GM12892 (cell line): ENCODE data around the gene DNAH2.
"Not testable (repeated sequence)": the region's sequence is repeated elsewhere in the genome, so short reads cannot be mapped to it uniquely, and the experiment has no call there.

Experiments
- DNase-seq: peaks from one replicate; pipeline ENCODE4 v3.0.0; 2011; ENCODE audit not compliant: insufficient read length
- FAIRE-seq: peaks from 2 replicates; lab custom pipeline; 2011; peaks lifted over from hg19 to GRCh38; lab: Jason Lieb, UNC
- POLR2A ChIP-seq: IDR thresholded peaks from 2 replicates; pipeline ENCODE4 v1.6.1; 2011; ENCODE audit warnings: low read depth, low read length, control low read depth
- POLR2AphosphoS5 ChIP-seq: IDR thresholded peaks from 2 replicates; pipeline ENCODE4 v1.6.1; 2011; ENCODE audit warnings: low read depth, low read length, control low read depth
- TAF1 ChIP-seq: IDR thresholded peaks from 2 replicates; pipeline ENCODE4 v1.6.1; 2011; ENCODE audit warnings: low read depth, mild to moderate bottlenecking, control low read depth, low read length, borderline replicate concordance

The DNAH2 gene

DNA sequence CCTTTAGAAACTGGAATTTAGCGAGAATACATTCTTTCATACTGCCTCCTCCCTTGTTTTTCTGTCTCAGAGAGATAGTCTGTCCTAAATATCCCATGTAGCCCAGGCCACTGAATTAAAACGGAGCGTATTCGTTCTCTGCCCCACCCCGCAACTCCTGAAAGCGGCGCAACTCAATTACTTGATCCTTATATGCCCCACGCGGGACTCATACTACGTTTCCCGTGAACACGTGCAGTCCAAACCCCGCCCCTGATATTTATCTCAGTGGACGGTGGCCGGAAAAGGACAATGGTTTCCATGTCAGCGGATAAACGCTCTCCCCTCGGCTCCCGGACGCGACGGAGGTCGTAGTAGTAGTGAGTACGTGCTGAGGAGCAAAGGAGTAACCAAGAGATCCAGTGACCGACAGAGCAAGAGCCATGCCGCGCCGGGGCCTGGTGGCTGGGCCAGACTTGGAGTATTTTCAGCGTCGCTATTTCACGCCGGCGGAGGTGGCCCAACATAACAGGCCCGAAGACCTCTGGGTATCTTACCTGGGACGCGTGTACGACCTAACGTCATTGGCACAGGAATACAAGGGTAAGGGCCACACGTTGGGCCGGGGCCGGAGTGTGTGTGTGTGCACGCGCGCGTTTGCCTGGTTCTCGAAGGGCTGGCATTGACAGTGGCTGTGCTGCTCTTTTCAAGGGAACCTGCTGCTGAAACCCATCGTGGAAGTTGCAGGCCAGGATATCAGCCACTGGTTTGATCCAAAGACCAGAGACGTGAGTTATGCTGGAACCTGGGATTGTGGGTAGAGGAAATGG, 140.4 kb downstream of the DNAH2 start, which contains the start of gene CYB5D1:
TSS of gene CYB5D1 (plus strand) at position 291 of the 809 bp plus-strand sequence. CDS start at position 423, 132 bp downstream.
- no peak for FAIRE-seq
- TF ChIP-seq POLR2A: no peak; the same call in none of the 2 replicates
- peak; percentile 14 for TF ChIP-seq POLR2AphosphoS5
- DNase-seq: no peak

DNA sequence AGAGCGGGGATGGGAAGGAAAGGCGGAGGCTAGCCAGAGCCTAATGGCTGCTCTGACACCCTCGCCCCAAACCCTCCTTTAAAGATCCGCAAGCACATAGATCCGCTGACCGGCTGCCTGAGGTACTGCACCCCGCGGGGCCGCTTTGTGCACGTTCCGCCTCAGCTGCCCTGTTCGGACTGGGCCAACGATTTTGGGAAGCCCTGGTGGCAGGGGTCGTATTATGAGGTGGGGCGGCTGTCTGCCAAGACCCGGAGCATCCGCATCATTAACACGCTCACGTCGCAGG, 140.9 kb downstream of the DNAH2 start:
- DNase-seq: peak; percentile 42
- no peak for FAIRE-seq
- TF ChIP-seq TAF1 (no peak), POLR2AphosphoS5 (no peak), POLR2A (no peak)

DNA sequence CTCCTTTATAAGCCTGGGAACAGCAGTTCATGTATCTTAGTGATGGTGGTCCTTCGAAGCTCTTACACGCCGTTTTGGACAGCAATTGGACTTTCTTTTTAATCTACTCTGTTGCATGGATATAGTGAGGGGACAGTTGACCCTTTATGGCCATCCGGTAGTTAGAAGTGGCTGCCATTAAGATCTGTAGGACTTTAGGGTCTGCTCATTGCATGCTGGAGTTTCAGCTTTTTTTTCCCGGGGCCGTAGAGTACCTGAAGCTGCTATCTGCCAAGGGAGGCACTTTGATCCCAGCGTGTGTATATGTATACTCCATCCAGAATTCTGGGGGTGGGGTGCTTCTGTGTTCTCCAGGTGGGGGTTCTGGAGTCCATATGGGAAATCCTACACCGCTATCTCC, 141.5 kb downstream of the DNAH2 start:
- TF ChIP-seq TAF1 (no peak), POLR2AphosphoS5 (no peak), POLR2A (no peak)
- DNase-seq (no peak), FAIRE-seq (no peak)

DNA sequence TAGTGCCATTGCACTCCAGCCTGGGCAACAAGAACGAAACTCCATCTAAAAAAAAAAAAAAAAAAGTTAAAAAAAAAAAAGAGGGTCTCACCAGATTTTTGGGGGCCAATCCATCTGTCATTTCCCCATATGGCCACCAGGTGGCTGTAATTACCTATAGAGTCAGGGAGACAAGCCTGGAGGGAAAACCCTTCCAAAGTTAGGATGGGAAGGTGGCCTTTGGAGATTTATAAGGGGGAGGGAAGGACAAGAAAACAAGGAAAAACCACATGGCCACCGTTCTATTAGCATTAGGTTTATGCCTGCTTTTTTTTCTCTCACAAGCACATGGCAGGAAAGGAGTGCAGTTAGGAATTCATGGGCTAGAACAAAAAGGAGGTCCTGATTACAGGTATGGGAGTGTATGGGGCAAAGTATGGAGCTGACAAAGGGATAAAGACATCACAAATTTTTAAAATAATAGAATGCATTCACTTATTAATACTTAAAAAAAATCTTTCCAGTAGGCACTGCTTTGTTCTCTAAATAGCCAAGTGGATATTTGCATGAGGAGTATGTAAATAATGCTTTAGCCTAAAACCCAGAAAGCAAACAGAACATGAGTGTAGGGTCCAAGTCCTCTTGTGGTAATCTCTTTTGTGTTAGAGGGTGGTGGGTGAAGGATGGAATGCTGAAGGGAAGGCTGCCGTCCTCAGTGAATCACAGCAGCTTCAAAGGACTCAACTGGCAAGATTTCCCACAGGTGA, 145.3 kb downstream of the DNAH2 start:
- no peak for TF ChIP-seq POLR2AphosphoS5
- DNase-seq (no peak), FAIRE-seq (no peak)

DNA sequence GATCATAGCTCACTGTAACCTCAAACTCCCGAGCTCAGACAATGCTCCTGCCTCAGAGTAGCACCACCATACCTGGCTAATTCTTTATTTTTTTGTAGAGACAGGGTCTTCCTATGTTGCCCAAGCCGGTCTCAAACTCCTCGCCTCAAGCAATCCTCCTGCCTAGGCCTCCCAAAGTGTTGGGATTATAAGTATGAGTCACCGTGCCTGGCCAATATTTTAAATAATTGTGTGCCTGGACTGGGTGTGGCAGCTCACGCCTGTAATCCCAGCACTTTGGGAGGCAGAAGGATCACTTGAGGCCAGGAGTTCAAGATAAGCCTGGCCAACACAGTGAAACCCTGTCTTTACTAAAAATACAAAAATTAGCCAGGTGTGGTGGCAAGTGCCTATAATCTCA, 146.8 kb downstream of the DNAH2 start:
- not testable (repeated sequence) for DNase-seq, FAIRE-seq

DNA sequence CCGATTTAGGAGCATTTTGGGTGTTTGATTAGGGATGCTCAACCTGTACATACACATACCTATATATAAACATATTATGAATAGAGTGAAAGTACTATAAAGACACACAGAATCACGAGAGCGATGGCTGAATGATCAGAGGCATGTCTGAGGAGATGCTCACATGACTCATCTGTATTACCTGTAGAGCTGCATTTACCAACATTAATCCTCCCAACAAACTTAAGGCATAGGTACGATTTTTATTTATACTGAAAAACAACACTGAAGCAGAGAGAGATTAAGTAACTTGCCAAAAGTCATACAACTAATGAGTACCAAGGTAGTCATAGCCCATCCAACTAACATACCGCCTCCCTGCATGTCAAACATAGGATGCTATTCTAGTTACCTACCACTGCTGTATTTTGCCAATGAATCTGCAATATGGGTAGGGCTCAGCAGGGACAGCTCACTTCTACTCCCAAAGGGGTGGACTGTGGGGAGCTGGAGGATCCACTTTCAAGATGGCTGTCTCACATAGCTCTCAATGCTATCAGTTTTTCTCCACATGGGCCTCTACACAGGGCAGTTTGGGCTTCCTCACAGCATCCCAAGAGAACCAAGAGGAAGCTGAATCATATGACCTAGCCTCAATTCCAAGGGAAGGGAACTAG, 147.6 kb downstream of the DNAH2 start:
- no peak for DNase-seq
- TF ChIP-seq TAF1: no peak
- TF ChIP-seq POLR2AphosphoS5: no peak
- TF ChIP-seq POLR2A: no peak
- FAIRE-seq: no peak

DNA sequence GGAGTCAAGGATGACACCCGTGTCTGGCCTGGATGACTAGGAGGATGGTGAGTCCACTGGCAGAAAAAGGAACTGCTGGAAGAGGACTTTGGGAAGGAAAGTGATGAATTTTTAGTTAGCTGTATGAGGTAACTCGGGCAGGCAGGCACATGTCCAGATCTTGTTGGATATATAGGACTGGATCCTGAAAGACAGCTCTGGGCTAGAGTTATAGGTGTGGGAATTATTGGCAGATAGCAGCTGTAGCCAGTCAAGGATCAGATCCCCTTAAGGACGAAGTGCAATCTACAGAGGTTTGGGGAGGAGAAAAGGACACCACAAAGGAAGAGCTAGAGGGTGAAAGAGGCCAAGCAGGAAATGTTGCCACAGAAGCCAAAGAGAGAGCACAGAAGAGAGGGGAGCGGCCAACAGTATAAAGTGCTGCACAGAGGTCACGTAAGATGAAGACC, 150.4 kb downstream of the DNAH2 start:
- DNase-seq: no peak
- TF ChIP-seq POLR2A (no peak), TAF1 (no peak), POLR2AphosphoS5 (no peak)
- FAIRE-seq: no peak

DNA sequence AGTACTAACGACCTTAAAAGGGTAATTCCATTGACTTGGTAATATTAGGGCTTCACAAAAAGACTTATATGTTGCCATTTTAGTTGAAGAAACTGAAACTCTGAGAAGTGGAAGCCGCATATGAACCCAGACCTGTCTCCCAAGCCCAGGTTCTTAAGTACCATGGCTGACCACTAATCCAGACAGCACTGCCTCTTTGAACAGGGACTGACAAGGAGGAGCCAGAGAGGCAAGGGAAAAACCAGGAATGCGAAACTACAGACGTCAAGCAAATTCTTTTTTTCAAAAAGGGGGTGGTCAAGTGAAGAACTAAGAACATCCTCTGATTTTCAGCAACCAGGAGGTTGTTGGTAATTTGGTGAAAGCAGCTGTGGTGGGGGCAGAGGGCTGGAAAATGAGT, 155.5 kb downstream of the DNAH2 start:
- TF ChIP-seq POLR2A (0 out of 2 replicates have a peak, but pooled peaks have one; percentile 27), TAF1 (no peak)
- no peak for FAIRE-seq
- DNase-seq: no peak

DNA sequence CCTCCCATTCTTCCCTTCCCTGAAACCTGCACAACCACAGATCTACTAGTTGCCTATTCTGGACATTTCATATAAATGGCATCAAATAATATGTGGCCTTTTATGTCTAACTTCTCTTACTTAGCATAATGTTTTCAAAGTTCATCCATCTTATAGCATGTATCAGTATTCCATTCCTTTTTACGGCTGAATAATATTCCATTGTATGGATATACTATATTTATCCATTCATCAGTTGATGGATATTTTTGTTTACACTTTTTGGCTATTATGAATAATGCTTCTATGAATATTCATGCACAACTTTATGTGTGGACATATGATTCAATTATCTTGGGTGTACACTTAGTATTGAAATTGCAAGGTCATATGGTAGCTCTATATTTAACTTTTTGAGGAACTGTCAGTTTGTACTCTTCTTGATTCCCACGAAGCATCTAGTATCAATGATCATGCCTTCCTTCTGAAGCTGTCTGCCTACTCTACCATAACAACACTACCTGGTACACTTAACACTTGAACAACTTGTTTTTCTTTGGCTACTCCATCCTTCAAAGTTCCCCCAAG, 158.3 kb downstream of the DNAH2 start:
- TF ChIP-seq TAF1 (no peak), POLR2AphosphoS5 (no peak), POLR2A (no peak)
- FAIRE-seq (no peak), DNase-seq (no peak)

DNA sequence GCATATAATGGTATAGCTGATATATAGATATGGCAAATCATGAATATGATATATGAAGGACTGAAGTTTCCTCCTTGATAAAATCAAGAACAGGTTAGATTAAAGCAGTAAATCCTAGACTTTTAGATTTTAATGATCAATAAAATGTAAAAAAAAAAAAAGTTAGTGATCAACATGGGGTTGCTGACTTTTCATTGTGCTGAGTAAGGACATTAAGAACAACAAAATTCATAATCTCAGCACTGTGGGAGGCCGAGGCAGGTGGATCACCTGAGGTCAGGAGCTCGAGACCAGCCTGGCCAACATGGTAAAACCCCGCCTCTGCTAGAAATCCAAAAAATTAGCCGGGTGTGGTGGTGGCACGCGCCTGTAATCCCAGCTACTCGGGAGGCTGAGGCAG, 160.7 kb downstream of the DNAH2 start:
- FAIRE-seq (no peak), DNase-seq (no peak)
- TF ChIP-seq POLR2AphosphoS5: no peak
- TF ChIP-seq POLR2A: no peak

DNA sequence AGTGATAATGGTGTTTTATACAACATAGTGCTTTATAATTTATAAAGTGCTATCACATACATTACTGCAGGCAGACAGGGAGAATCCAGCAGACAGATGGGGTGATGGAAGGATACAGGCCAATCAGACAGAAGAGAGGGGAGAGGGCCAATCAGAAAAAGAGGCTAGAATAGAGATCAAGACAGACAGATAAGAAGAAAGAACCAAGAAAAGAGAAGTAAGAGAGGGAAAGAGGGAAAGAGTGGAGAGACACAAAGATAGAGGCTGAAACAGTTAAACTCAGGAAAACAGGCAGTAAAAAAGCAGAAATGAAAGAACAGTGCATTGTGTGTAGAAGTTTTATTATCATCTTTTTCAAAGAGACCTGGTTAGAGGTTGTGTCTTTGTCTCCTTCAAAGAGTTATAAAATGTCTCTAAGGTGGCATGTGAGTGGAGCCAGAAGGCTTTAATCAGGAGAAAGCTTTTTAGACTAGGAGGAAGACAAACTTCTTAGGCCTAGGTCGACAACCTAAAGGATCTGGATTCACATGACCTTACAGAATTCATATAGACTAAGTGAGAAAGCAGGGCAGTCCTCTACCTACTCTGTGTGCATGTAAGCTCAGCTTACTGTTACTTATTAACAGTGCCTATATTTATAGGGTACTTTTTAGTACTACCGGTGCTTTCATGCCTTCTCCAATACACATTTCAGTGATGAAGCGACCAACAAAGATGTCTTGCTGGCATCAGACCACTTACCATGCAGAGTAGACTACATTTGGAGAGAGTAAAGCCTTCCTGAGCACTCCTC, 162.7 kb downstream of the DNAH2 start:
- no peak for FAIRE-seq
- TF ChIP-seq POLR2AphosphoS5 (no peak), POLR2A (no peak), TAF1 (no peak)
- DNase-seq: no peak
